Astrocyte (in vitro differentiated cells and primary cell): Measurements from ENCODE around the gene OR2B2. TPM values are rescaled to one million over a fixed set of nuclear protein-coding genes. Genes with fewer than 3 reads are reported as not detected.
"Not testable (repeated sequence)": the region's sequence is repeated elsewhere in the genome, so short reads cannot be mapped to it uniquely, and the experiment has no call there.

ENCODE experiments used
- DNase-seq: peaks from one replicate; pipeline ENCODE4 v3.0.0-alpha.2; 2010; ENCODE audit warnings: low read depth
- FAIRE-seq: peaks from 2 replicates; lab custom pipeline; 2011; peaks lifted over from hg19 to GRCh38; lab: Jason Lieb, UNC
- H2AFZ ChIP-seq: 2 replicates; pipeline ENCODE4 v1.6.0; 2012; ENCODE audit warnings: low read depth, low read length, inconsistent platforms
- H3K27ac ChIP-seq: 2 replicates; pipeline ENCODE4 v1.5.1; 2011; ENCODE audit warnings: low read depth, low read length, inconsistent platforms
- H3K27me3 ChIP-seq: 2 replicates; pipeline ENCODE4 v1.6.0; 2011; ENCODE audit warnings: low read length, inconsistent platforms; ENCODE audit not compliant: insufficient read depth
- H3K36me3 ChIP-seq: 2 replicates; pipeline ENCODE4 v1.5.1; 2011; ENCODE audit warnings: low read length, inconsistent platforms; ENCODE audit not compliant: insufficient read depth
- H3K4me1 ChIP-seq: 2 replicates; pipeline ENCODE4 v1.5.1; 2011; ENCODE audit warnings: low read length, inconsistent platforms; ENCODE audit not compliant: insufficient read depth
- H3K4me2 ChIP-seq: 2 replicates; pipeline ENCODE4 v1.6.0; 2012; ENCODE audit warnings: low read length, inconsistent platforms
- H3K4me3 ChIP-seq: 2 replicates; pipeline ENCODE4 v1.5.1; 2011; ENCODE audit warnings: low read depth, mild to moderate bottlenecking, low read length, inconsistent platforms; ENCODE audit not compliant: insufficient read depth
- H3K79me2 ChIP-seq: 2 replicates; pipeline ENCODE4 v1.6.0; 2012; ENCODE audit warnings: mild to moderate bottlenecking, low read length, inconsistent platforms; ENCODE audit not compliant: insufficient read depth
- H3K9ac ChIP-seq: 2 replicates; pipeline ENCODE4 v1.6.0; 2012; ENCODE audit warnings: mild to moderate bottlenecking, low read length, inconsistent platforms
- H3K9me3 ChIP-seq: 2 replicates; pipeline ENCODE4 v1.5.1; 2012; ENCODE audit warnings: low read depth, mild to moderate bottlenecking, low read length, inconsistent platforms; ENCODE audit not compliant: insufficient read depth
- H4K20me1 ChIP-seq: 2 replicates; pipeline ENCODE4 v1.6.0; 2012; ENCODE audit warnings: low read length, inconsistent platforms; ENCODE audit not compliant: insufficient read depth
- H3K27ac Mint-ChIP-seq: one replicate; pipeline ENCODE4 v1.8.0; 2021; ENCODE audit warnings: mild to moderate bottlenecking, mixed read lengths; ENCODE audit not compliant: unreplicated experiment
- H3K27me3 Mint-ChIP-seq: one replicate; pipeline ENCODE4 v1.8.0; 2021; ENCODE audit warnings: low read depth, mixed read lengths; ENCODE audit not compliant: unreplicated experiment
- H3K36me3 Mint-ChIP-seq: one replicate; pipeline ENCODE4 v1.8.0; 2021; ENCODE audit warnings: low read depth, mixed read lengths; ENCODE audit not compliant: unreplicated experiment
- H3K4me1 Mint-ChIP-seq: one replicate; pipeline ENCODE4 v1.8.0; 2021; ENCODE audit warnings: low read depth, mixed read lengths; ENCODE audit not compliant: unreplicated experiment
- H3K4me3 Mint-ChIP-seq: one replicate; pipeline ENCODE4 v1.8.0; 2021; ENCODE audit warnings: mild to moderate bottlenecking, moderate library complexity, mixed read lengths; ENCODE audit not compliant: unreplicated experiment
- H3K9me3 Mint-ChIP-seq: one replicate; pipeline ENCODE4 v1.8.0; 2021; ENCODE audit warnings: mild to moderate bottlenecking, mixed read lengths; ENCODE audit not compliant: unreplicated experiment
- CTCF ChIP-seq: IDR thresholded peaks from 2 replicates; pipeline ENCODE4 v1.5.1; 2011; ENCODE audit warnings: low read depth, mild to moderate bottlenecking, inconsistent platforms, low read length, moderate library complexity; ENCODE audit not compliant: insufficient read depth
- EZH2 ChIP-seq: IDR thresholded peaks from 2 replicates; pipeline ENCODE4 v1.6.1; 2012; ENCODE audit warnings: mild to moderate bottlenecking, low read length, inconsistent platforms; ENCODE audit not compliant: insufficient read depth
- total RNA-seq: library from RNA; stranded (reverse); gene quantifications from 2 replicates; pipeline ENCODE4 v1.2.1, GENCODE V29; 2021

Gene OR2B2
- total RNA-seq, 1 donor from 2014 or later: not detected

GRCh38 chr6:27902335-27903314 is 9.6 kb downstream of the OR2B2 start:
- Mint-ChIP-seq H3K36me3 (no peaks in the 10 kb centered on the region), H3K4me3 (peak overlapping the region; percentile 87), H3K27ac (peak overlapping the region; percentile 87), H3K27me3 (no peaks in the 10 kb centered on the region), H3K4me1 (no peaks in the 10 kb centered on the region), H3K9me3 (no peaks in the 10 kb centered on the region)
- DNase-seq (peak; percentile 73), FAIRE-seq (no peak)
- Histone ChIP-seq H3K27ac (peak overlapping the region; percentile 85), H3K9me3 (no peaks in the 10 kb centered on the region), H3K4me3 (peak overlapping the region; percentile 87), H3K4me1 (no peaks in the 10 kb centered on the region), H3K27me3 (no peaks in the 10 kb centered on the region), H3K79me2 (no peaks in the 10 kb centered on the region), H3K4me2 (peak overlapping the region; percentile 97), H3K36me3 (no peaks in the 10 kb centered on the region), H2AFZ (peak overlapping the region; percentile 86), H3K9ac (peak overlapping the region; percentile 84), H4K20me1 (peaks cover 3% of the 10 kb centered on the region)
- TF ChIP-seq EZH2 (no peak), CTCF (no peak)

- FAIRE-seq (no peak), DNase-seq (no peak)
- no peak overlapping the region for H3K27ac Mint-ChIP-seq
- Histone ChIP-seq H3K4me3 (no peak overlapping the region), H4K20me1 (peaks cover 3% of the 10 kb centered on the region), H3K27ac (no peak overlapping the region), H3K36me3 (no peaks in the 10 kb centered on the region), H3K4me1 (no peaks in the 10 kb centered on the region), H2AFZ (no peak overlapping the region), H3K9me3 (no peaks in the 10 kb centered on the region), H3K27me3 (no peaks in the 10 kb centered on the region), H3K4me2 (no peak overlapping the region), H3K9ac (no peak overlapping the region), H3K79me2 (no peaks in the 10 kb centered on the region)
- H3K27me3 Mint-ChIP-seq: no peaks in the 10 kb centered on the region
- H3K9me3 Mint-ChIP-seq: no peaks in the 10 kb centered on the region
- TF ChIP-seq CTCF (no peak), EZH2 (no peak)
- no peak overlapping the region for H3K4me3 Mint-ChIP-seq
- no peaks in the 10 kb centered on the region for H3K36me3 Mint-ChIP-seq
- no peaks in the 10 kb centered on the region for H3K4me1 Mint-ChIP-seq
Measured at GRCh38 chr6:27901801-27902200, 10.4 kb downstream of the OR2B2 start.

GRCh38 chr6:27900197-27900596 is 12.0 kb downstream of the OR2B2 start:
- H3K4me3 ChIP-seq, DNase-seq, H3K27ac Mint-ChIP-seq, H3K36me3 ChIP-seq, H3K4me1 ChIP-seq, H3K4me2 ChIP-seq, H3K9me3 ChIP-seq, H3K9ac ChIP-seq, H3K79me2 ChIP-seq, H3K36me3 Mint-ChIP-seq, H2AFZ ChIP-seq, H3K27me3 Mint-ChIP-seq, H3K27me3 ChIP-seq, H3K4me3 Mint-ChIP-seq, FAIRE-seq, H3K27ac ChIP-seq, H4K20me1 ChIP-seq, H3K4me1 Mint-ChIP-seq, H3K9me3 Mint-ChIP-seq: not testable (repeated sequence)
